ENCODE results near the gene PRKCQ.

The PRKCQ gene

GRCh38 chr10:6565588-6565987 is 14.5 kb downstream of the PRKCQ start:
- no peak for FAIRE-seq

- FAIRE-seq, result no peak
These were observed 15.7 kb downstream of the PRKCQ start for GRCh38 chr10:6564367-6564766.

- FAIRE-seq, result no peak
These were observed 16.3 kb downstream of the PRKCQ start for GRCh38 chr10:6563731-6564130.

DNA sequence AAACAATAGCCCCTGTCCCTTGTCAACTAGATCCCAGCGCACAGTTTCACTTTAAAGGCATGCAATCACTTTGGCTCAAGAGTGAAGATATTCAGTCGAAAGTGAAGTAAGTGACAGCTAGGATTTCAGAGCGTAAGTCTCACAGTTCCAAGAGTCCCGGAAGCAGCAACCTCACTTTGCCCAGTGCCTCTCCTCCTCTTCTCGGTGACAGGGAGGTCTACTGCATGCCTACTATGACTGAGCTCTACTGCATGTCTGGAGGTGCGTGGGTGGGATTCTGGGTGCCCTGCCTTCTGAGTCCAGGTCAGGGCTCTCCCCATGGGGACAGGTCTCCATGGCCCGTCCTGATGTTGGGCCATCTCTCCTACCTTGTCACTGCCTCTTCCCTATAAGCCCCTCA is 17.0 kb downstream of the PRKCQ start:
- no peak for FAIRE-seq

DNA sequence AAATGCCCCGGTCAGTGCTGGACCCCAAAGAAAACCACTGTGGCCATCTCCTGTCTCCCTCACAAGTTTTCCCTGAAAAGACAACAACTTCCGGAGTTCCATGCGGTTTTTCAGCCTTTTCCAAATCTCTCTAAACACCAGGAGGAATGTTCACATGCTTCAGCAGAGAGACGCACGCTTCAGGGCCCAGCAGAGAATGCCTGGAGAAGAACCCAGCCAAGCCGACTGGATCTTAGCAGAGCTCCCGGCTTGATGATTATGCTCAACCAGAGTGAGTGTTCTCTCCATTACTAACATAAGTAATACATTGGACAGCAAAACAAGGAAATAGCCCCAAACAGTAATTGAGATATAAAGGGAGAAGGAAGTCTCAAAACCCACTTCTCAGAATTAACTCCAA is 17.9 kb downstream of the PRKCQ start:
- no peak for FAIRE-seq

DNA sequence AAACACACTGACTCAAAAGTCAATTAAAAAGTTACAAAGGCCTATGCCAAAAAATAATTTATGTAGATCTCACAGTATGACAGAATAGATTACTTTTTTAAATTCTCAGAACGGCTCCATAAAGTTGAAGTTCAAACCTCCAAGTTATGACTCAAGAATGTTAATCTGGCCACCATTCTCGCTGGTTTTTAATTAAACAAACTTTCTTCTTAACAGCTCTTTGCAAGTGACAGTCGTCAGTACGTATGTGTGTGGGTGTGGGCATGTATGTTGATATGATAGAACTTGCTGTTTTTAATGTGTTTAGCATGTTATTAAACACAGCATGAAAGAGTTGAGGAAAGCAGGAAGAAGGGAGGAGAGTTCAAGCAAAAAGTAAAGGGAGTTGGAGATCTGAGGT is 18.5 kb downstream of the PRKCQ start:
- FAIRE-seq, result no peak

GRCh38 chr10:6558759-6559461 is 21.2 kb downstream of the PRKCQ start:
- FAIRE-seq, result no peak

DNA sequence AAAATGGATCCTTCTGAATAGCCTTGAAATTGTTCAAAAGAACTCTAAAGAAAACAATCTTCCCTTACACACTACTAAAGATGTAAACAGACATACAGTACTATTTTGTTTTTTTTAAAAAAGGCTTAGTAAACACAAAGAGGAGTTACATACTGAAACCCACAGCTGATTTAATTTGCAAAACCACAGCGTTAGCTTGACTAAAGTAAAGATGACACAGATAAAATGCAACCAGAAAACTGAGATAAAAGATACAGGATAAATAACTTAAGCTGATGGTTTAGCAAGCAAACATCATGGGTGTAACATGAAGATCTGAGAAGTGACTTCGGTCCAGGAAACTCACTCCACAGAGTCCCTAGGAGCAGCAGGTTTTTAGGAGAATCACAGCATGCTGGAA is 21.8 kb downstream of the PRKCQ start:
- FAIRE-seq, result no peak

DNA sequence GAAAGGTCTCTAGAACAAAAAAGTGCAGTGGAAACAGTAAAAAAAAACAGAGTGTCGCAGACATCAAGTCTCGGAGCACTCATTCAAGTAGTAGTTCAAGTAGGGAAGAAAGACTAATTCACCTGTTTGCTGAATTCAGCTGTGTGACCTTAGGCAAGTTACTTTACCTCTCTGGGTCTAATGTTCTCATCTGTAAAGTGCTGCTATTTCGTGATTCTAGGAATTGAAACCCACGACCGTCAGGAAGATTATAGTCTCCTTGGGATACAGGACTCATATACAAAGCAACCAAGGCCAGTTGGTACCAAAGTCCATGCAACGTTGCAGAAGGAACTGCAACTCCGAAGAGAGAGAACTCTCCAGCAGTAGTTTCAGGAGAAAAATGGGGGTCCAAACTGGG is 26.1 kb downstream of the PRKCQ start:
- FAIRE-seq, result no peak

- FAIRE-seq, result no peak
These were observed 36.6 kb downstream of the PRKCQ start for GRCh38 chr10:6543431-6544005.

DNA sequence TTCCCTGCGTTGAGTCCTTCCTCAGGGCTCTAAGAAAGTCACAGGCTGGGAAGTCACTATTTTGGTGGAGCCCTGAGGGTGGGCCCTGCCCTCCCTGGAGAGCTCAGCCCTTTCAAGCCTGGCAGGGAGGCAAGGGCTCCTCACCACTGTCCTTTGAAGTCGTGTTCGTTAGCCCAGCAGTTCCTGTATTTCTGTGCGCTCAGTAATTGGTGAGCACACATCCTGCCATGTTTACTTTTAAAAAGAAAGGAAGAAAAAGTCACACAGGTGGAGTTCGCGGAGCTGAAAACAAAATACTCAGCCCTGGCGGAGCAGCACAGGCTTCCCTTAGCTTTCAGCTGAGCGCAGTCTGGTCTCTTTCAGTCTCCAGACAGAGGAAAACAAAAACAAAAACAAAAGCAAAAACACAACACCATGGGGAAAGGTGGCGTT is 37.1 kb downstream of the PRKCQ start:
- no peak for FAIRE-seq

DNA sequence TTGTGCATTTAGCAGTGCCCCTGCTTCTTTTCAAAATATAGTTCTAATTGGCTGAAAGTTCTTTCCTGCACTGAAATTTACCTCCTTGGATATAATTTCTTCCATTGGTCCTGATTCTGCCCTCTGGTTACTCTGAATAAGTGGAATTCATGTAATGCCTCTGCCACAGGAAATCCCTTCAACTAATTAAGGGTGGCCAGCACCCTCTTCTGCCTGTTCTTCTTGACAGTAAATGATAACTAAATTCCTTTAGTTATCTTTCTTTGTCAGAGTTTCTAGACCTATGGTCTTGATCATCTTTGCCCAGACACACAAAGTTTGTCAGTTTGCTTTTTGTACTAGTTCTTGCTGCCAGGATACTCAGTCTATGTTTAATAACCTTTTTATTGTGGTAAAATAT is 40.2 kb downstream of the PRKCQ start:
- no peak for FAIRE-seq

GRCh38 chr10:6537770-6538169 is 42.3 kb downstream of the PRKCQ start:
- FAIRE-seq, result no peak

DNA sequence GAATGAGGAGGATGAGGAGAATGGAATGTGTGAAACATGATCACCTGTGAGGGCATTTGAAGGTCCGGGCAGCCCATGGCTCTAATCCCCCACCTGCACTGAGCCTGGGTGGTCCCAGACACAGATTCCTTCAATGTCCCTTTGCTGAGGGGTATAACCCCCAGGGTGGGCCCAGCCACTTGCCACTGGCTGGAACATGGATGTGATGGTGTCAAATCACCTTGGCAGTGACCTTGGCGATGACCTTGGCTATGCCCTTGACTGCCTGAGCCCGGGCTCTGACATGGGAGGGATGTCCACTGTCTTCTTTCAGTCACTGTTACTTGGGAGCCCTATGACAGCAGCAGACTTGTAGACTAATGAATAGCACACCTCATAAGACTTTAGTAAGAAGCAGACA is 44.0 kb downstream of the PRKCQ start:
- FAIRE-seq, result no peak

DNA sequence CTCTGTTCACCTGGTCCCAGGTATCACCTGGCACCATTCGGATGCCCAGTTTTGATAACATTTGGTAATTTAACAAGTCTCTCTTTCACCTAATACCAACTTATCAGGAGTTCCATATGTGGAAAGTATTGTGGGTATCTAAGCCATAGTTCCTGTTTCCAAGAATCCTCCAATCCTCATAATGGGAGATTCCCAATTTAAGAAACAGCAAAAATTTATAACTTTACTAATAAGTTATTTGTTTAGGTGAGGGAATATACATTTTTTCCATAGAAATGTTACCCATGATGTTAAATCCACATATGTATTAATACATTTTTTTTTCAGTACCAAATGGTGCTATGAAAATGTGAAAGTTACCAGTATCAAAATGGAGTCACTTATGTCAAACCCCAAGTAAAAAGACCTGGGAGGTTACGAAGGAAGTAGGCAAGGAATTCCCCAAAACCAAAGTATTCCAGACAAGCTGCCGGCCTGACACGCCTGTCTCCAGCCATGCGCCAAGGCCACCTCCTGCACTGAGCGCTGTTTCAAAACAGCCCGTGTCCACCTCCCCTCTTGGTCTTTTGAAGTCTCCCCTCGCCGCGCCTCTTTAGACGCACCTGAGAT is 44.8 kb downstream of the PRKCQ start:
- FAIRE-seq, result no peak

GRCh38 chr10:6532321-6532720 is 47.8 kb downstream of the PRKCQ start:
- FAIRE-seq, result no peak

DNA sequence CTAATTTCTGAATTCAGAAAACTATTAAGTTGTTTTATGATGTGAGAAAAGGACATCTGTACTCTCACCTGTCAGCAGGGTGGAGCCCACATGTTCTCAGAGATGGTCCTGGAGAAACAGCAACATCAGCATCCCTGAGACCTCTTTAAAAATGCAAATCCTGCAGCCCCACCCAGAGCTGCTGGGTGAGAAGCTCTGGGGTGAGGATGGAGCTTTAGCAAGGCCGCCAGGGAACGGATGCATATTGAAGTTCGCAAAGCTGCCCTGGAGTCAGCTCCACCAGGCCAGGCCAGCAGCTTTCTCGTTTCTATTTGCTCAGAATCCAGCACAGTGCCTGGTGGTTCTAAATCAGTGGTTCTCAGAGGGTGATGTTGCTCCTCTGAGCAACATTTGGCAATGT is 49.1 kb downstream of the PRKCQ start:
- FAIRE-seq, result no peak

- FAIRE-seq, result no peak
These were observed 49.8 kb downstream of the PRKCQ start for GRCh38 chr10:6530211-6530840.

DNA sequence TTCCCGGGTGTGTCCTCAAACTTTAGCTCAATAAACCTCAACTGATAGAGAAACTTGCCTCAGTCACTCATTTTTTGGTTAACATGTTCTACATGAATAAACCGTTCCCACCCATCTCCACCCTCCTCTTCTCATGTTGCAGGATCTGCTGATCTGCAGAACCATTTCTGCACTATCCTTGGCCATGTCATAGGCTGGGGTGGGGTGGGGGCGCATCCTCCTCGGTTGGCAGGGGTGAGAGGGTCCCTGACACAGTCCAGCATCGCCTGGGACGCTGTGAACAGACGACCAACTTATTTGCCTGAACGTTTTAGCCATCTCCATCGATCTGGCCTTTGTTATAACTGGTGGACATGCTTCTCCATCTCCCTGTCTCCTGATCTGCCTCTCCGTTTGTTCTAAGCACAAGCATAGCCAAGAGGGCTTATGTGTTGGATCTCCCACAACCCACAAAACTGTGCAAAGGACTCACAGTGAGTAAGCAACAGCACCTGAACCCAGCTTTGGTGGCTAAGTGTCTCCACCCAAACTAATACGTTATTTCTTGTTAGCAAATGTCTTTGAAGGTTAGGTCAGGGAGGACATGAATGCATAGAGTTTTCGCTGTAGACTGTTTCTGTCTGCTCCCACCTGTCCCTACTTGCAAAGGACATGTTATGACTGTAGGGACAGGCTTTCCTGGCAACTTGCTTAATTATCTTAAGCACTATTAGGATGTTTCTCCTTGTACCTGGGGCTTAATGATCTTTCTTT is 51.7 kb downstream of the PRKCQ start:
- no peak for FAIRE-seq

GRCh38 chr10:6525599-6526165 is 54.4 kb downstream of the PRKCQ start:
- no peak for FAIRE-seq

DNA sequence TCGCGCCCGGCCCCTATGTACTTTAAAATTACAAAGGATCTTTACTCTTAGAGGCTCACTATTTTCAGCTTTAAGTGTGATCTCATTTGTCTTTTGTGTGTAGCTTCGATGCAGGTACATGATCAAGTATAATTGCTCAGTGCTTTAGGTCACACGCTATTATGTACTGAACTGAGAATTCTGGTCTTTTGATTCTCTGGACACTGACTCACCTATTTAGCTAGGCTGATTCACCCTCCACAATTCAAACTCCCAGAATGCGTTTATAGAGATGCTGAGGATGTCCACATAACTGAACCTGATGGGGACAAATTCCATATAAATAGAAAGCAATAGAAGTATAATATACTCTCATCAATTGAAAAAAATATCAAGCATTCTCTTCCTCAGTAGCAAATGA is 57.8 kb downstream of the PRKCQ start:
- no peak for FAIRE-seq

DNA sequence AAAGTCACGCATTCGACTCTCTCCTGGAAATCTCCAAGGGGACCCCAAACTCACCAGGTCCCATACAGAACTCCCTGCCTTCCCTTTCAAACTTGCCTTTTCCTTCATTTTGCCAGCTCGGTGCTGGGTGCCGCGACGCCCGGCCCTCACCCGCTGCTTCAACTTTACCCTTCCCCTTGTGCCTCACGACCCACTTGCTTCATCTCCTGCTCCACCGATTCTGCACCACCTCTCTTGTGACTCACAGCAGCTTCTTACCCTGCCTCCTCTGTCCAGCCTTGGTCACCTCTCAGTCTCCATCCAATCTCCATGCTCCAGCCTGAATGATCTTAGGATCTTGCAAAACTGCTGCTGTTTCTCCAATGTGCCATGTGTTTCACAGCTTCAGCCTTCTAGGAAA is 59.9 kb downstream of the PRKCQ start:
- no peak for FAIRE-seq

- FAIRE-seq, result no peak
These were observed 61.2 kb downstream of the PRKCQ start for GRCh38 chr10:6518791-6519429.
